ENCODE data around the gene GABPB1. TPM values are rescaled to one million over a fixed set of nuclear protein-coding genes. Genes with fewer than 3 reads are reported as not detected.
"Not testable (repeated sequence)": the region's sequence is repeated elsewhere in the genome, so short reads cannot be mapped to it uniquely, and the experiment has no call there.

GABPB1 gene
- 10 to 100 TPM; 17.4 to 33.4 (median 21.0) TPM for total RNA-seq

GRCh38 chr15:50354838-50355618, at the start of gene GABPB1:
Gene GABPB1, minus strand, starts transcription at chr15:50355198. Its CDS starts 45,400 bp downstream, at chr15:50309798.
- peak; percentile 52 to 88 (median 82) for ATAC-seq (replicated peaks in 6 of 8)
- Histone ChIP-seq H3K4me1 (replicated peaks in 1 of 2) (peaks cover 25 to 26% of the 10 kb centered on the region in 2 donors), H3K4me3 (peak within 1 kb of the TSS; percentile 74 to 93 (median 76)), H3K27ac (peak within 1 kb of the TSS; percentile 99 to 100)
- WGBS, 10 experiments: 0% methylated on average over 2 to 28 of the region's 70 CpGs; no CpG with 5 or more reads in 4 of the 10 experiments
- in situ Hi-C loops (cut with MboI; ENCODE audit: low pct_unique_long_range_greater_than_20kb in 2 of 9, low sequenced_read_pairs in 9 of 9, unreplicated experiment in 9 of 9): no loop called here

GRCh38 chr15:50391561-50391960, 36.6 kb upstream of the GABPB1 start:
- H3K4me3 ChIP-seq; H3K4me1 ChIP-seq (replicated peaks in 1 of 2); H3K27ac ChIP-seq; in situ Hi-C loops (cut with MboI; ENCODE audit: low pct_unique_long_range_greater_than_20kb in 2 of 9, low sequenced_read_pairs in 9 of 9, unreplicated experiment in 9 of 9): not testable (repeated sequence)
- ATAC-seq (replicated peaks in 6 of 8): peak in 3 of 8 experiments; percentile 78 to 89 (median 81)
- WGBS, 10 experiments: 14 to 100% (median 77%) methylated on average over 1 to 3 of the region's 4 CpGs; no CpG with 5 or more reads in 3 of the 10 experiments

- H3K4me3 ChIP-seq: no peak overlapping the region
- H3K4me1 ChIP-seq (replicated peaks in 1 of 2): no peaks in the 10 kb centered on the region
- ATAC-seq (replicated peaks in 6 of 8): peak in 2 of 8 experiments; percentile 27 to 46
- WGBS, 10 experiments: 25 to 100% (median 63%) methylated on average over 1 to 4 of the region's 4 CpGs
- H3K27ac ChIP-seq: no peak overlapping the region
- in situ Hi-C loops (cut with MboI; ENCODE audit: low pct_unique_long_range_greater_than_20kb in 2 of 9, low sequenced_read_pairs in 9 of 9, unreplicated experiment in 9 of 9): no loop called here
Measured at GRCh38 chr15:50390554-50391264, 35.7 kb upstream of the GABPB1 start.

- in situ Hi-C loops (cut with MboI; ENCODE audit: low pct_unique_long_range_greater_than_20kb in 2 of 9, low sequenced_read_pairs in 9 of 9, unreplicated experiment in 9 of 9); H3K27ac ChIP-seq; H3K4me1 ChIP-seq (replicated peaks in 1 of 2); H3K4me3 ChIP-seq; ATAC-seq (replicated peaks in 6 of 8): not testable (repeated sequence)
- 70 to 100% (median 91%) methylated on average over 2 to 5 of the region's 5 CpGs; no CpG with 5 or more reads in 2 of the 10 experiments for WGBS, 10 experiments
Measured at GRCh38 chr15:50382408-50382807, 27.4 kb upstream of the GABPB1 start.

GRCh38 chr15:50381438-50381837, 26.4 kb upstream of the GABPB1 start:
- H3K4me1 ChIP-seq (replicated peaks in 1 of 2): no peaks in the 10 kb centered on the region
- H3K4me3 ChIP-seq: no peak overlapping the region
- in situ Hi-C loops (cut with MboI; ENCODE audit: low pct_unique_long_range_greater_than_20kb in 2 of 9, low sequenced_read_pairs in 9 of 9, unreplicated experiment in 9 of 9): no loop called here
- 0 to 100% (median 50%) methylated on average over 1 of the region's 1 CpG; no CpG with 5 or more reads in 3 of the 10 experiments for WGBS, 10 experiments
- peak in 3 of 8 experiments; percentile 55 to 75 (median 64) for ATAC-seq (replicated peaks in 6 of 8)
- H3K27ac ChIP-seq: no peak overlapping the region

GRCh38 chr15:50380089-50380488, 25.1 kb upstream of the GABPB1 start:
- H3K27ac ChIP-seq: no peak overlapping the region
- H3K4me1 ChIP-seq (replicated peaks in 1 of 2): no peaks in the 10 kb centered on the region
- 29 to 100% (median 69%) methylated on average over 1 of the region's 1 CpG; no CpG with 5 or more reads in 6 of the 10 experiments for WGBS, 10 experiments
- no peak for ATAC-seq (replicated peaks in 6 of 8)
- in situ Hi-C loops (cut with MboI; ENCODE audit: low pct_unique_long_range_greater_than_20kb in 2 of 9, low sequenced_read_pairs in 9 of 9, unreplicated experiment in 9 of 9): no loop called here
- H3K4me3 ChIP-seq: no peak overlapping the region

GRCh38 chr15:50379413-50379812, 24.4 kb upstream of the GABPB1 start:
- H3K27ac ChIP-seq; H3K4me3 ChIP-seq; H3K4me1 ChIP-seq (replicated peaks in 1 of 2); ATAC-seq (replicated peaks in 6 of 8); in situ Hi-C loops (cut with MboI; ENCODE audit: low pct_unique_long_range_greater_than_20kb in 2 of 9, low sequenced_read_pairs in 9 of 9, unreplicated experiment in 9 of 9): not testable (repeated sequence)
- 72 to 97% (median 87%) methylated on average over 4 to 7 of the region's 7 CpGs; no CpG with 5 or more reads in 1 of the 10 experiments for WGBS, 10 experiments

GRCh38 chr15:50378776-50379175, 23.8 kb upstream of the GABPB1 start:
- H3K4me1 ChIP-seq (replicated peaks in 1 of 2): no peaks in the 10 kb centered on the region
- in situ Hi-C loops (cut with MboI; ENCODE audit: low pct_unique_long_range_greater_than_20kb in 2 of 9, low sequenced_read_pairs in 9 of 9, unreplicated experiment in 9 of 9): no loop called here
- H3K27ac ChIP-seq: no peak overlapping the region
- no peak for ATAC-seq (replicated peaks in 6 of 8)
- no peak overlapping the region for H3K4me3 ChIP-seq
- 88 to 100% (median 100%) methylated on average over 1 of the region's 1 CpG; no CpG with 5 or more reads in 4 of the 10 experiments for WGBS, 10 experiments

- no peak overlapping the region for H3K4me3 ChIP-seq
- no peak for ATAC-seq (replicated peaks in 6 of 8)
- H3K27ac ChIP-seq: no peak overlapping the region
- H3K4me1 ChIP-seq (replicated peaks in 1 of 2): no peaks in the 10 kb centered on the region
- WGBS, 10 experiments: 68 to 100% (median 89%) methylated on average over 2 to 3 of the region's 3 CpGs; no CpG with 5 or more reads in 1 of the 10 experiments
- in situ Hi-C loops (cut with MboI; ENCODE audit: low pct_unique_long_range_greater_than_20kb in 2 of 9, low sequenced_read_pairs in 9 of 9, unreplicated experiment in 9 of 9): no loop called here
Measured at GRCh38 chr15:50377867-50378751, 23.1 kb upstream of the GABPB1 start.

- in situ Hi-C loops (cut with MboI; ENCODE audit: low pct_unique_long_range_greater_than_20kb in 2 of 9, low sequenced_read_pairs in 9 of 9, unreplicated experiment in 9 of 9): not testable (repeated sequence)
Measured at GRCh38 chr15:50369564-50369963, 14.6 kb upstream of the GABPB1 start.

GRCh38 chr15:50365971-50366370, 11.0 kb upstream of the GABPB1 start:
- Histone ChIP-seq H3K4me3 (no peak overlapping the region), H3K27ac (no peak overlapping the region), H3K4me1 (replicated peaks in 1 of 2) (no peaks in the 10 kb centered on the region)
- no peak for ATAC-seq (replicated peaks in 6 of 8)
- in situ Hi-C loops (cut with MboI; ENCODE audit: low pct_unique_long_range_greater_than_20kb in 2 of 9, low sequenced_read_pairs in 9 of 9, unreplicated experiment in 9 of 9): no loop called here

More at GRCh38 chr15:50369564-50369963, 14.6 kb upstream of the GABPB1 start:
- H3K4me1 ChIP-seq (replicated peaks in 1 of 2); ATAC-seq (replicated peaks in 6 of 8); H3K27ac ChIP-seq; H3K4me3 ChIP-seq: not testable (repeated sequence)
- 71 to 100% (median 100%) methylated on average over 1 to 4 of the region's 8 CpGs for WGBS, 10 experiments

GRCh38 chr15:50365570-50365969, 10.6 kb upstream of the GABPB1 start:
- H3K27ac ChIP-seq: no peak overlapping the region
- ATAC-seq (replicated peaks in 6 of 8): no peak
- in situ Hi-C loops (cut with MboI; ENCODE audit: low pct_unique_long_range_greater_than_20kb in 2 of 9, low sequenced_read_pairs in 9 of 9, unreplicated experiment in 9 of 9): no loop called here
- no peak overlapping the region for H3K4me3 ChIP-seq
- H3K4me1 ChIP-seq (replicated peaks in 1 of 2): no peaks in the 10 kb centered on the region
- 60 to 100% (median 86%) methylated on average over 1 to 2 of the region's 2 CpGs; no CpG with 5 or more reads in 4 of the 10 experiments for WGBS, 10 experiments
